ENCODE data around the gene COL23A1. TPM values are rescaled to one million over a fixed set of nuclear protein-coding genes. Genes with fewer than 3 reads are reported as not detected.

The COL23A1 gene
- total RNA-seq, 1 donor from 2014 or later: 75.2 TPM

GRCh38 chr5:178542455-178542854, 47.7 kb downstream of the COL23A1 start:
- Mint-ChIP-seq H3K36me3 (ENCODE audit: low read depth, unreplicated experiment) (no peaks in the 10 kb centered on the region), H3K27ac (ENCODE audit: unreplicated experiment) (no peak overlapping the region), H3K4me3 (ENCODE audit: unreplicated experiment) (peak overlapping the region; percentile 52), H3K9me3 (ENCODE audit: unreplicated experiment) (no peaks in the 10 kb centered on the region), H3K4me1 (ENCODE audit: unreplicated experiment) (peaks cover 41% of the 10 kb centered on the region), H3K27me3 (ENCODE audit: unreplicated experiment) (peaks cover 4% of the 10 kb centered on the region)
- TF ChIP-seq CTCF (IDR thresholded peaks at IDR 0.05; ENCODE audit: unreplicated experiment): no peak
- no peak for DNase-seq (ENCODE audit: low spot score)

- Mint-ChIP-seq H3K4me3 (ENCODE audit: unreplicated experiment) (no peak overlapping the region), H3K27me3 (ENCODE audit: unreplicated experiment) (no peaks in the 10 kb centered on the region), H3K9me3 (ENCODE audit: unreplicated experiment) (no peaks in the 10 kb centered on the region), H3K4me1 (ENCODE audit: unreplicated experiment) (peaks cover 33% of the 10 kb centered on the region), H3K36me3 (ENCODE audit: low read depth, unreplicated experiment) (no peaks in the 10 kb centered on the region), H3K27ac (ENCODE audit: unreplicated experiment) (no peak overlapping the region)
- no peak for TF ChIP-seq CTCF (IDR thresholded peaks at IDR 0.05; ENCODE audit: unreplicated experiment)
- no peak for DNase-seq (ENCODE audit: low spot score)
Observed at GRCh38 chr5:178540526-178540925, 49.7 kb downstream of the COL23A1 start.

GRCh38 chr5:178538741-178539229, 51.4 kb downstream of the COL23A1 start:
- Mint-ChIP-seq H3K36me3 (ENCODE audit: low read depth, unreplicated experiment) (no peaks in the 10 kb centered on the region), H3K4me3 (ENCODE audit: unreplicated experiment) (no peak overlapping the region), H3K9me3 (ENCODE audit: unreplicated experiment) (no peaks in the 10 kb centered on the region), H3K27ac (ENCODE audit: unreplicated experiment) (no peak overlapping the region), H3K4me1 (ENCODE audit: unreplicated experiment) (peaks cover 30% of the 10 kb centered on the region), H3K27me3 (ENCODE audit: unreplicated experiment) (no peaks in the 10 kb centered on the region)
- no peak for DNase-seq (ENCODE audit: low spot score)
- no peak for TF ChIP-seq CTCF (IDR thresholded peaks at IDR 0.05; ENCODE audit: unreplicated experiment)

GRCh38 chr5:178537467-178538371, 52.5 kb downstream of the COL23A1 start:
- DNase-seq (ENCODE audit: low spot score): no peak
- Mint-ChIP-seq H3K4me1 (ENCODE audit: unreplicated experiment) (peaks cover 21% of the 10 kb centered on the region), H3K36me3 (ENCODE audit: low read depth, unreplicated experiment) (no peaks in the 10 kb centered on the region), H3K9me3 (ENCODE audit: unreplicated experiment) (no peaks in the 10 kb centered on the region), H3K4me3 (ENCODE audit: unreplicated experiment) (no peak overlapping the region), H3K27ac (ENCODE audit: unreplicated experiment) (peak overlapping the region; percentile 34), H3K27me3 (ENCODE audit: unreplicated experiment) (no peaks in the 10 kb centered on the region)
- no peak for TF ChIP-seq CTCF (IDR thresholded peaks at IDR 0.05; ENCODE audit: unreplicated experiment)
